ENCODE results near the gene RASSF8.

DNA sequence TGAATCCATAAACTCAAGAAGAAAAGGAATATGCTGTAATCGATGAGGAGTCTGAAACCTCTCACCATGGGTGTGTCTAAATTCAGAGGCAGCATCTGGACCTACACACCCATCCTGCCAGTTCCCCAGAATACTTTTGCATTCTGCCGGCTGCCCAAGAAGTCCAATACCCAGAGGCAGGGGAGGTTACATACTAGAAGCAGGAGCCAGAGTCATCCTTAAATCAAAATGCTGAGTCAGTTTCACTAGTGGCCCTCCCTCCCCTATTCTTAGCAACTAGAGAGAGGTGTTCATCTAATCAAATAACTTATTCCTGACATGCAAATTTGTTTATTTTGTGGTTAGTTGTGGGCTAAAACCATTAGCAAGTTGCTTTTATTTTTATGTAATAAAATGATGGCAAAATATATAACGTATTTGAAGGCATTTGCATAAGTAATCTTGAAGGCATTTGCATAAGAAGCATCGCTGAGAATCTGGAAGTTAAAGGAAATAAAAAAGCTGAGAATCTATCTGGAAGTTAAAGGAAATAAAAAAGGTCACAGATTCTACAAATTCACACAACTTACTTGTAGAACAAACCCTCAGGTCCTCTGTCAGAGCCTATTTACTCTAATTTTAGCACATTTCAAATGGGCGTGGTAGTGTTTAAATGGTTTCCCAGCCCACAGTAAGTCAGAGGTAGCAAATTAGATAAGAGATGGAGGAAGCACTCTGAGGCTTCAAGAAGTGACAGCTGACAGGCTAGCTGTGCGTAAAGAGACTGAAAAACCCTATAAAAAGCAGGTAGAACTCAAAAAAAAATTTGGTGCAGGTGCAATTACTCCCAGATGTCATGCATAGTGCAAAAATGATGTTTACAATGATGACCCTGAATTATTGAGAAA lies 158.6 kb downstream of the RASSF8 start:
- TF ChIP-seq POLR2A (IDR thresholded peaks at IDR 0.05) = no peak
- no peak for TF ChIP-seq POLR2AphosphoS5 (IDR thresholded peaks at IDR 0.05)
